Tibial artery (tissue), 4 donors: ENCODE data around the gene SCGN.

Source experiments
- DNase-seq, 2 donors: peaks; one replicate each; pipeline ENCODE4 v3.0.0-alpha.2; 2019
- H3K27ac ChIP-seq, 2 donors: fragments of 200-600 bp; sonication (generic) in 1 of 2; 1 replicate in 1 of 2; 2 replicates in 1 of 2; pipeline ENCODE4 v1.5.1; 2018 to 2019; ENCODE audit warnings: mild to moderate bottlenecking in 1 of 2
- H3K27me3 ChIP-seq, 2 donors: fragments of 200-600 bp; sonication (generic) in 1 of 2; one replicate each; pipeline versions ENCODE4 v1.5.1 to v1.6.0; 2016 to 2019
- H3K36me3 ChIP-seq, 3 donors: fragments of 200-600 bp; sonication (generic) in 2 of 3; one replicate each; pipeline ENCODE4 v1.5.1; 2016 to 2019; ENCODE audit warnings: mild to moderate bottlenecking in 2 of 3
- H3K4me1 ChIP-seq, 4 donors: fragments of 200-600 bp; sonication (generic) in 2 of 4; 1 replicate in 3 of 4; 2 replicates in 1 of 4; pipeline ENCODE4 v1.5.1; 2016 to 2019
- H3K4me3 ChIP-seq, 2 donors: fragments of 200-600 bp; sonication (generic) in 1 of 2; 1 replicate in 1 of 2; 2 replicates in 1 of 2; pipeline ENCODE4 v1.5.1; 2018 to 2019; ENCODE audit warnings: mild to moderate bottlenecking in 2 of 2
- H3K9me3 ChIP-seq, 3 donors: fragments of 200-600 bp; sonication (generic) in 1 of 3; one replicate each; pipeline ENCODE4 v1.5.1; 2016 to 2019
- intact Hi-C: fragments of 100-400 bp; cut with DNase I; formaldehyde crosslinking; loops from one replicate; pipeline ENCODE4 v1.15.0; 2023; ENCODE audit warnings: low total_unique reads
- TF ChIP-seq, protein P1 (sequence below), 2 experiments: fragments of 200-600 bp in 1 of 2; fragments of 450-650 bp in 1 of 2; IDR thresholded peaks; one replicate each; pipeline ENCODE4 v1.5.1; 2017 to 2019; ENCODE audit warnings: antibody characterized with exemption in 2 of 2, mild to moderate bottlenecking in 1 of 2, moderate library complexity in 1 of 2

Gene SCGN

DNA sequence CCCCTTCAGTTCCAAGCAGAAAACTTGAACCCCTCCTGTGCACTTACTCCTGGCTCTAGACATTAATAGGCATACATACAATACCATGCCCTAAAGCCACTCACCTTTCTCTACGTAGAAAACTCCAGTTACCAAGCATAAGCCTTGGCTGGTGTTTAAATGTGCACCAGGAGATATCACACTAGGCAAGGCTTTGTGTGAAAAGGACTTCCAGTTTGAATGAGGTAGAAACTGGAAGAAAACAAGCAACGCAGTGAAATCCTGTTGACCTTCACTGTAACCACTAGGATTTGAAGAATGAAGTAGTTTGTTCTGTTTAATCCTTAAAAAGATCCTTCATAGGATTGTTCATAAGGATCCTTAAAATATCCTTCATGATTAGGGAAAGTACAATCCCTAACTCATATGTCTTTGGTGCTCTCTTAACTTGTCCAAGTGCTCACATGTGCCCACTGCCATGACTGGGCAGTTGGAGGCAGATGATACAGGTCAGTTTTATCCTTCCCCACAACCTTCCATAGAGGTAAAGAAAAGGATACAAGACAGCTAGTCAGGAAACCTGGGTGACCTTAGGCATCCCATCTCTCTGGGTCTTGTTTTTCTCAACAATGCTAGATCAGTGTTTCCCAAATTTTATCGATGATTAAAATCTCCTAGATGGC lies 9.2 kb upstream of the SCGN start:
- H3K4me3 ChIP-seq = no peak overlapping the region
- H3K4me1 ChIP-seq = no peaks in the 10 kb centered on the region
- peaks cover 0 to 20% of the 10 kb centered on the region in 2 donors for H3K27me3 ChIP-seq
- no peaks in the 10 kb centered on the region for H3K9me3 ChIP-seq
- H3K36me3 ChIP-seq = no peaks in the 10 kb centered on the region
- intact Hi-C loops = no loop called here
- TF ChIP-seq, protein P1, sequence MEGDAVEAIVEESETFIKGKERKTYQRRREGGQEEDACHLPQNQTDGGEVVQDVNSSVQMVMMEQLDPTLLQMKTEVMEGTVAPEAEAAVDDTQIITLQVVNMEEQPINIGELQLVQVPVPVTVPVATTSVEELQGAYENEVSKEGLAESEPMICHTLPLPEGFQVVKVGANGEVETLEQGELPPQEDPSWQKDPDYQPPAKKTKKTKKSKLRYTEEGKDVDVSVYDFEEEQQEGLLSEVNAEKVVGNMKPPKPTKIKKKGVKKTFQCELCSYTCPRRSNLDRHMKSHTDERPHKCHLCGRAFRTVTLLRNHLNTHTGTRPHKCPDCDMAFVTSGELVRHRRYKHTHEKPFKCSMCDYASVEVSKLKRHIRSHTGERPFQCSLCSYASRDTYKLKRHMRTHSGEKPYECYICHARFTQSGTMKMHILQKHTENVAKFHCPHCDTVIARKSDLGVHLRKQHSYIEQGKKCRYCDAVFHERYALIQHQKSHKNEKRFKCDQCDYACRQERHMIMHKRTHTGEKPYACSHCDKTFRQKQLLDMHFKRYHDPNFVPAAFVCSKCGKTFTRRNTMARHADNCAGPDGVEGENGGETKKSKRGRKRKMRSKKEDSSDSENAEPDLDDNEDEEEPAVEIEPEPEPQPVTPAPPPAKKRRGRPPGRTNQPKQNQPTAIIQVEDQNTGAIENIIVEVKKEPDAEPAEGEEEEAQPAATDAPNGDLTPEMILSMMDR (IDR thresholded peaks at IDR 0.05) = no peak
- H3K27ac ChIP-seq = no peak overlapping the region
- no peak for DNase-seq

DNA sequence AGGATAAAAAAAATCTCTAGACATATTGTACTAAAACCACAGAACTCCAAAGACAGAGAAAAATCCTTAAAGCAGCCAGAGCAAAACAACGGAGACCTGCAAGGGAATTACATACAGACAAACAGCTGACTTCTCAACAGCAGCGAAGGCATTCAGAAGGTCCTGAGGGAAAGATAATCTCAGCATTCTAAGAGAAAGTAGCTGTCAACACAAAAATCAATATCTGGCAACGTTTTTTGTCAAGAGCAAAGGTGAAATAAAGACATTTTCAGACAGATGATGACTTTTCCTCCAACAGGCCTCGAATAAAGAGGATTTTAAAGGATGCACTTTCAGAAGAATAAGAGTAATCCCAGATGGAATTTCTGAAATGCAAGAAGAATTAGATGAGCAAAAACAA lies 6.1 kb upstream of the SCGN start:
- Histone ChIP-seq H3K9me3 (no peaks in the 10 kb centered on the region), H3K4me1 (no peaks in the 10 kb centered on the region), H3K27me3 (peaks cover 0 to 21% of the 10 kb centered on the region in 2 donors), H3K36me3 (no peaks in the 10 kb centered on the region), H3K4me3 (no peak overlapping the region), H3K27ac (no peak overlapping the region)
- intact Hi-C loops = no loop called here
- no peak for DNase-seq
- TF ChIP-seq, protein P1 (IDR thresholded peaks at IDR 0.05) = no peak

DNA sequence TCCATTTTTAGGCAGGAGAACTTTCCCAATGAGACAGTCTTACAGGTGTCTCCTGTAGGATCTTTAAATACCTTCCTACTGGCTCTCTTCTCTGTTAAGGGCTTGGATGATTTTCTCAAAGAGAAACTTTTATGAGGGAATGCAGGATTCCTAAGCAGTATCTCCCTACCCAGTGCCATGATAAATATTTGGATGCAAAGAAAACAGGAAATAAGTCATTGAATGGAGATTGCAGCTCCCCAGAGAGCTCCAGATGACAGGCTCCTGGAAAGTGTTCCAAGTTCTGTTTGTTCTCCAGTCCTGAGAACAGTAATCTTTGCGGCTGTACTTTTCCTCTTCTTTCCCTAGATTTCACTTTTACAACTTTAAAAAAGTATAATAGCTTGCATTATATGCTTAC lies 2.4 kb upstream of the SCGN start:
- Histone ChIP-seq H3K4me1 (peaks cover 0 to 5% (median 2%) of the 10 kb centered on the region in 4 donors), H3K36me3 (no peaks in the 10 kb centered on the region), H3K9me3 (no peaks in the 10 kb centered on the region), H3K27me3 (peaks cover 0 to 30% of the 10 kb centered on the region in 2 donors), H3K4me3 (no peak overlapping the region), H3K27ac (no peak overlapping the region)
- intact Hi-C loops = no loop called here
- TF ChIP-seq, protein P1 (IDR thresholded peaks at IDR 0.05) = no peak
- no peak for DNase-seq

DNA sequence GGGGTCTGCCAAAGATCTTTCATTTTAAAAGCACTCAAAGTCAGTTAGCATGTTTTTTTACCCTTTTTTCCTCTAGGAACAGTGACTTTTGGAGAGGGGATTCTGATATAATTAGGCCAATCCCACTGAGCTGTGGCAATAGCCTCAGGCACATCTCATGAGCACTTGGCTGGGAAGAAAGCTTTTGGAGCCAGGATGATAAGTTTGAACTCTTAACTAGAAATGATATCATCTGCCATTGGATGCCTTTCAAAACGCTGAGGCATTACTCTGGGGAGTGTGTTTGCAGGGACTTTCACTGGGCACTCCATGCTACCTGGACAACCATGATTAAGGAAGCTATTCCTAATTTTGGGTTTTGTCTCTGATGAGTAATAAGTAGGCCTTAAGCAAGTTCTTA lies 3.7 kb downstream of the SCGN start:
- Histone ChIP-seq H3K36me3 (no peaks in the 10 kb centered on the region), H3K4me3 (no peak overlapping the region), H3K27me3 (peaks cover 0 to 30% of the 10 kb centered on the region in 2 donors), H3K4me1 (peaks cover 0 to 5% (median 2%) of the 10 kb centered on the region in 4 donors), H3K27ac (no peak overlapping the region), H3K9me3 (no peaks in the 10 kb centered on the region)
- DNase-seq = no peak
- TF ChIP-seq, protein P1 (IDR thresholded peaks at IDR 0.05) = no peak
- intact Hi-C loops = no loop called here

DNA sequence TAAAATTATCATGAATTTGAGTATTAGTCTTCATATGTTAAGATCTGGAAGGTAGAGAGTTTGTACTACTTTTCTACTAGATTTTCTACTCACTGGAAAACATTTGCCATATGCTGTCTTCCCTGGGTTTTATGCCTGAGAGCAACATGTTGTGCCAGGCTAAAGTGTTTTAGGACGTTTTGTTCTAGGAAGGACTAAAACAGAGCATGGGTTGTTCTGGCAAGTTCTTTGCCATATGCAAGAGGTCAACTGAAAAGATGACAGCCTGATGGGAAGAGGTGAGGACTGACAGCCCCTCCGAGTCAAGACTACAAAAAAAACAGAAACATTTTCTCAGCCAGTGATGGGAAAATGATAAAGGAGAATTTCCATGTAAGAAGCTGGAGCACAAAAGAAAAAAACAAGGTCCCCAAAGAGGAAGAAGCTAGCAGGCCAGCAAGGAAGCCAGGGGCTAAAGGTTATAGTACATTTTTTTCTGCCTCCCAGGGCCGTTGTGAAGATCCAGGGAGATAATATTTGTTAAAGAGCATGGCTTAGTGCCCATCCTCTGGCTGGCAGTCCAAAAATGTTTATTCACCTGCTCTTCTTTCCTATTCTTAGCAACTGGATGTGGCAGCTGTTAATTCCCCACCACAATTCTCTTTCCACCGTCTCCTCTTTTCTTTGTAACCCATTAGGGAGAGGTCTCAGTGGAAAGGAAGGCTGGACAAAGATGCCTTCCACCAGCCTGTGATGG lies 7.8 kb downstream of the SCGN start:
- Histone ChIP-seq H3K4me3 (no peak overlapping the region), H3K27me3 (peaks cover 0 to 11% of the 10 kb centered on the region in 2 donors), H3K4me1 (no peaks in the 10 kb centered on the region), H3K27ac (no peak overlapping the region), H3K9me3 (no peaks in the 10 kb centered on the region), H3K36me3 (no peaks in the 10 kb centered on the region)
- TF ChIP-seq, protein P1 (IDR thresholded peaks at IDR 0.05) = no peak
- intact Hi-C loops = no loop called here
- no peak for DNase-seq
